GM13977 (cell line): ENCODE results near the gene PPP4C.

Experiments
- DNase-seq: peaks from one replicate; pipeline ENCODE4 v3.0.0; 2012; ENCODE audit warnings: low spot score
- in situ Hi-C: fragments of 300-500 bp; cut with MboI; formaldehyde crosslinking; loops from one replicate; pipeline ENCODE4 v1.12.0; 2022; ENCODE audit warnings: low sequenced_read_pairs, low pct_unique_long_range_greater_than_20kb, mixed read lengths, inconsistent platforms; ENCODE audit not compliant: unreplicated experiment
- TF ChIP-seq, protein P1 (sequence below): IDR thresholded peaks from 2 replicates; pipeline ENCODE4 v1.5.1; 2012; ENCODE audit warnings: mild to moderate bottlenecking, control low read depth; ENCODE audit not compliant: insufficient read depth; ENCODE audit errors: extremely low read depth, missing control alignments

PPP4C gene

DNA sequence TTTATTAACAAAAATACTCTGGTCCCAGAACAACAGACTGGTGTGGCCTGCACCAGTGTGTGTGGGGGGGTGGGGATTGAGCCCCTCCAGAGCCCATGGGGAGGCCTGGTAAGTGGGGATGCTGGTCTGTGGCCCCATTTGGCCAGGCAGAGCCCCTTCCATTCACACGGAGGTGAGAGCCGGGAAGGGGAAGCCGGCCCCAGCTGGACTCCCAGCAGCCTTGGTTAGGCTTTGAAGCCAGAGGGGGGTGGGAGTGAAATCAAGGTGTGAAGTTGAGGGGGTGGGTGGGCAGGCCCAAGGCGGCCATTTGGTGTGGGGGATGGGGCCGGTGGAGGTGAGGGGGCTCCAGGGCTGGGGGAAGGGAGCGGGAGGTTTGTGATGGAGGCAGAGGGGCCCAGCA, 10.0 kb downstream of the PPP4C start:
- in situ Hi-C loops, result no loop called here
- TF ChIP-seq, protein P1, sequence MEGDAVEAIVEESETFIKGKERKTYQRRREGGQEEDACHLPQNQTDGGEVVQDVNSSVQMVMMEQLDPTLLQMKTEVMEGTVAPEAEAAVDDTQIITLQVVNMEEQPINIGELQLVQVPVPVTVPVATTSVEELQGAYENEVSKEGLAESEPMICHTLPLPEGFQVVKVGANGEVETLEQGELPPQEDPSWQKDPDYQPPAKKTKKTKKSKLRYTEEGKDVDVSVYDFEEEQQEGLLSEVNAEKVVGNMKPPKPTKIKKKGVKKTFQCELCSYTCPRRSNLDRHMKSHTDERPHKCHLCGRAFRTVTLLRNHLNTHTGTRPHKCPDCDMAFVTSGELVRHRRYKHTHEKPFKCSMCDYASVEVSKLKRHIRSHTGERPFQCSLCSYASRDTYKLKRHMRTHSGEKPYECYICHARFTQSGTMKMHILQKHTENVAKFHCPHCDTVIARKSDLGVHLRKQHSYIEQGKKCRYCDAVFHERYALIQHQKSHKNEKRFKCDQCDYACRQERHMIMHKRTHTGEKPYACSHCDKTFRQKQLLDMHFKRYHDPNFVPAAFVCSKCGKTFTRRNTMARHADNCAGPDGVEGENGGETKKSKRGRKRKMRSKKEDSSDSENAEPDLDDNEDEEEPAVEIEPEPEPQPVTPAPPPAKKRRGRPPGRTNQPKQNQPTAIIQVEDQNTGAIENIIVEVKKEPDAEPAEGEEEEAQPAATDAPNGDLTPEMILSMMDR, result no peak

DNA sequence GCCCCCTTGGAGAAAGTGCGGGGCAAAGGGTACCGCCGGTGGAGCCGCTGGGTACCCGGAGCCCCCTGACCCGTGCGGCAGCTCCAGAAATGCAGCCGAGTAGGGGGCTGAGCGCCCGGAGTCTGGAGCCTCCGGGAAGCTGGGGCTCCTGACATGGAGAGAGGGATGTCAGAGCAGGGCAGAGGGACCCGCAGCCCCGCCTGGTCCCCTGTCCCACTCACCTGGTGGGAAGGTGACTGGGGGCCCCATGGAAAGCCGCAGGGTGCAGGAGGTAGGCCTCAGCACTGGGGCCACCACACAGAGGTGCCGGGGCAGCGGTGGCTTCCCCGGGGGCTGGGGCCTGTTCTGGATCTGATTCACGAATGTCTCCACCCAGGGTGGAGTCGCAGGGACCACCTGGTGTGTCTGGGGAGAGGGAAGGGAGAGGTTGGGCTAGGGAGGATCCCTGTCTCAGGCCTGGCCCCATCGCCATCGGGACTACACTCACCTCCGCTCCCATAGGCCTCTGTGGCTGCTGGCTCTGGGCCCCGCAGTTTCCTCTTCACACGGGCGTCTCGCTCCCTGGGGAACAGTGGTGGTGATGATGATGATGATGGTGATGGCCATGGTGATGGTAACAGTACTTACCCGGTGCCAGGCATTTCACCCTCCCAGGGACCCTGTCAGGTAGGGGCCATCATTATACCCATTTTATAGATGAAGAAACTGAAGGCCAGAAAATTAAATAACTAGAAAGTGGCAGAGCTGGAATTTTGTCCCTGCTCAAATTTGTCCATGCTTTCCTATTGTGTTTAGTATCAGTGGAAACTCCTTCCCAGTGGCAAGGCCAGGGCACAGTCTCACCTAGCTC, 10.7 kb downstream of the PPP4C start:
- in situ Hi-C loops, result no loop called here
- DNase-seq, result no peak
- TF ChIP-seq, protein P1, result no peak

More for the DNA sequence above, 10.0 kb downstream of the PPP4C start:
- no peak for DNase-seq

DNA sequence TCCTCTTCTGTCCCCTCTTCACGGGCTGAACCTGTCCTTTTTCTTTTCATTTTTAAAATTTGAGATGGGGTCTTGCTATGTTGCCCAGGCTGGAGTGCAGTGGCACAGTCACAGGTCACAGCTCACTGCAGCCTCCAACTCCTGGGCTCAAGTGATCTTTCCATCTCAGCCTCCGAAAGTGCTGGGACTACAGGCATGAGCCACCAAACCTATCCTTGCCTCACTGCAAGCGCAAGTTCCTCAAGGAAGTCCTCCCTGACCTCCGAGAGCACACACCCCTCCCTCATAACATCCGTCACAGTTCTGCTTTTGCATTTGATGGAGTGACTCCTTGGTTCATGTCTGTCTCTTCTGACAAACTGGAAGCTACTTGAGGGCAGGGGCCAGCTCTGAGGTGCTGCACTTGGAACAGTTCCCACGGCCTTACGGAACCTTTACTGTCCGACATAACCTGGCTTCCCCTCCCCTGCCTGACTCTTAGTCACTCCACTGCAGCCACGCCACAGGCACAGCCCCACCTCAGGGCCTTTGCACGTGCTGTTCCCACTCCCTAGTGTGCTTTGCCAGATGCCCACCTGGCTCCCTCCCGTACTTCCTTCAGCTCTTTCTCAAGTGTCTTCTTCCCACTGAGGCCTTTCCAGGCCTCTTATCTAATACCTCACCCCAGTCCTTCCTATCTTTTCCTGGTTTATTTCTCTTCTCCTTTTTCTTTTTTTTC, 11.5 kb downstream of the PPP4C start:
- TF ChIP-seq, protein P1, result no peak
- in situ Hi-C loops, result no loop called here
- DNase-seq, result no peak

DNA sequence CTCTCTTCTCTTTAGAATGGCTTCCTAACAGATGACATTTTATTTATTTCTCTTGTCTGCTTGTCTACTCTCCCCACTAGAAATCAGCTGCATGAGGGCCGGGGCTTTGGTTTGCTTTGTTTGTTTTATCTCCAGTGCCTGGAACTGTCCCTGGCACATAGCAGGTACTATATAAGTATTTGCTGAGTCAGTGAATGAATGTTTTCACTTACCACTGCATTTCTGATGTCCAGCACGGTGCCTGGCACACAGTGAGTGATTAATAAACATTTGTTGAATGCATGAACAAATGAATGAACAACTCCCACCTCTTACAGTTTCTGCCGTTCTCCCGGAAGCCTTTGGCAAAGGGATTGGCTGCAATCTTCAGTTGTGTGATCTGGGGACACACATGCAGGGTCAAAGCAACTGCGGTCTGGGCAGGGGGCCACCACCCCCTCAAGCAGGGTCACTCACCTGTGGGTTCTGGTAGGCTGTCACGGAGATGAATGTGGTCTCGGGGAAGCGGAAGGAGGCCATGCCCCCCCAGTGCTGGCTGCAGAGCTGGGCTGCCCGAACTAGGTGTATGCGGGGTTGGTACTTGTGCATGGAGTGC, 12.5 kb downstream of the PPP4C start:
- no peak for DNase-seq
- in situ Hi-C loops, result no loop called here
- TF ChIP-seq, protein P1, result no peak

DNA sequence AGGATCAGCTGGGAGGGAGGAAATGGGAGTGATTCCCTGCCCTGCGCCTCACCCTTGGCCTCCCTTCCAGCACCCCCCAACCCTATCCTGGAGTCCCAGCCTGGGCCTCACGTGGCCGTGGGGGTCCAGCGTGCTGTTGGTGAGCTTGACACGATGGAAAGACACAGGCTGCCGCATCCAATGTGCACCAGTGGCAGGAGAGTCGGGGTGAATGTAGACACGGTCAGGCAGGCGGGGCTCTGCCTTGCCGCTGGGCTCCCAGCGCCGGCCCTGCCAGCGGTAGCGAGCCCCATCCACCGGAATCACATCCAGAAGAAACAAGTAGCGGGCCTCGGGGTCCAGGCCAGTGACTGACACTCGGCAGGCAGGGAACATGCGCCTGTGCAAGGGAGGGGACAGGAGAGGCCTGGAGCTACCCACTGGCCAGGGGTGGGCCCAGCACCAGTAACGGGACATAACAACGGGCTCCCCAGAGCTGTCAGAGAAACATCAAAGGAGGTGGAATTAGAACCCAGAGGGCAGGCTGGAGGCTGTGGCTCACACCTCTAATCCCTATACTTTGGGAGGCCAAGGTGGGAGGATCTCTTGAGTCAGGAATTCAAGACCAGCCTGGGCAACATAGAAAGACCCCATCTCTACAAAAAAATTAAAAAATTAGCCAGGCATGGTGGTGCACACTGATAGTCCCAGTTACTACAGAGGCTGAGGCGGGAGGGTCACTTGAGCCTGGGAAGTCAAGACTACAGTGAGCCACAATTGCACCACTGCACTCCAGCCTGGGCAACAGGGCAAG, 13.2 kb downstream of the PPP4C start:
- DNase-seq, result no peak
- in situ Hi-C loops, result no loop called here
- TF ChIP-seq, protein P1, result no peak

DNA sequence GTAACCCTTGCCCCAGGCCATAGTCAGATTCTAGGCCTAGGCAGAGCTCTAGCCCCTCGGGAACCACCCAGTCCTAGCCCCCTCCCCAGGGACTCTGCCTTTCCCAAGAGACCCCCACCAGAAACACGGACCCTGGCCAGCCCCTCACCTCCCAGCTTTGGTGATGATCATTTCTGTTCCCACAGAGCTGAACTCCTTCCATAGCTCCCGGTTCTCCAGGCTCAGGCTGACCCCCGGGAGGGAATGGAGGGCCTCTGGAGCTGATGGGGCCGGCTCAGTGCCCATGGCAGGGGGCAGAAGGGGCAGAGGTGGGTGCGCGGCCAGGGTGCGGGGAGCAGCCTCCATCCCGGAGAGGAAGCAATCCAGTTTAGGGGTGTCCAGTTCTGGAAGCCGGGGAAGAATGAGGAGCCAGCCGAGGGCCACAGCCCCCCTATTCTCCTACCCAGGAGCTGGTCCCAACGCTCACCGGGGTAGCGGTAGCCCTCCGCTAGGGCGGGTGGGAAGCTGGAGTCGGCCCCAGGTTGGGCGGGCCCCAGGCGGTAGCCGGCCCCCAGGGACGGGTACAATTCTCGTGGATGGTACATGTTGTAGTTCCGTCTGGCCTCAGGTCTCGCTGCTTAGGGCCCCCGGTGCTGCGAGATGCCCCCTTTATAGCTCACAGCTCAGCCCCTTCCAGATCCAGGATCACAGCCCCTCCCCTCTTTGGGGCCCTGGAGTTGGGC, 15.0 kb downstream of the PPP4C start:
- no peak for DNase-seq
- TF ChIP-seq, protein P1, result no peak
- in situ Hi-C loops, result no loop called here
